ENCODE results near the gene MYCBP2.
"Not testable (repeated sequence)": the region's sequence is repeated elsewhere in the genome, so short reads cannot be mapped to it uniquely, and the experiment has no call there.

MYCBP2 gene

DNA sequence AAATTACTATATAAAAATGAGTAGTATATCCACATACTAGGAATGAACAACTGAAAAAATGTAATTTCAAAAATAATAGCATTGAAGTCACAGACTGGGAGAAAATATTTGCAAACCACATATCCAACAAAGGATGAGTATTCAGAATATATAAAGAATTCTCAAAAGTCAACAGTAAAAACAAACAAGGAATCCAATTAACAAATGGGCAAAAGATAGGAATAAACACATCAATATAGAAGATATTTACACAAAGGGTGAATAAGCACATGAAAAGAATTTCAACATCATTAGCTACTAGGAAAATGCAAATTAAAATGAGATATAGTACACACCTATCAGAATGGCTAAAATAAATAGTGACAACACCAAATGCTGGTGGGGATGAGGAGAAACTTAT is 37.0 kb downstream of the MYCBP2 start:
- no peak for DNase-seq

DNA sequence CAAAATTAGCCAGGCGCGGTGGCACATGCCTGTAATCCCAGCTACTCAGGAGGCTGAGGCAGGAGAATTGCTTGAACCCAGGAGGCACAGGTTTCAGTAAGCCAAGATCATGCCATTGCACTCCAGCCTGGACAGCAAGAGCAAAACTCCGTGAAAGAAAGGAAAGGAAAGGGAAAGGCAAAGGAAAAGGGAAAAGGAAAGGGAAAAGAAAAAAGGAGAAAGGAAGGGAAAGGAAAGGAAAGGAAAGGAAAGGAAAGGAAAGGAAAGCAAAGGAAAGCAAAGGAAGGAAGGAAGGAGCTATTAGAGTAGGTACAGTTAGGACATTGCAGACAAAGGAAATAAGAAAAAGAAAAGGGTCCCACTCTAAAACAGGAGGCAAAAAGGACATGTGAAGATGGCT is 41.3 kb downstream of the MYCBP2 start:
- not testable (repeated sequence) for DNase-seq

DNA sequence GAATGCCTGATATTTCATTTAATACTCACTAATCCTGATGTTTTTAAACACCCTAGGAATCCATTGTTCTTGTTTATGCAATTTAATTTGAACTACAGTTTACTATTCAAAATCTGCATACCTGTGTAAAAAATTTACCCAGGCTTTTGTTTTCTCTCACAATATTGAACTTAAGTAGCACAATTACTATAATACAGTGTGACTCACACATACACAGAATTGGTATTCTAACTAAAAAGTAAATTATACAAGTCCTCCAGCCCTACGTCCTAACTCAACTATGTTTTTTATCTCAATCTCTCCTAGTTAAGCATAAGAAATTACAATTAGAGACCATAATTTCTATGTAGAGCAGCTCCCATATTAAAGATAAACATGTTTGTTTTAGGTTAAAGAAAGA is 41.8 kb downstream of the MYCBP2 start:
- no peak for DNase-seq

DNA sequence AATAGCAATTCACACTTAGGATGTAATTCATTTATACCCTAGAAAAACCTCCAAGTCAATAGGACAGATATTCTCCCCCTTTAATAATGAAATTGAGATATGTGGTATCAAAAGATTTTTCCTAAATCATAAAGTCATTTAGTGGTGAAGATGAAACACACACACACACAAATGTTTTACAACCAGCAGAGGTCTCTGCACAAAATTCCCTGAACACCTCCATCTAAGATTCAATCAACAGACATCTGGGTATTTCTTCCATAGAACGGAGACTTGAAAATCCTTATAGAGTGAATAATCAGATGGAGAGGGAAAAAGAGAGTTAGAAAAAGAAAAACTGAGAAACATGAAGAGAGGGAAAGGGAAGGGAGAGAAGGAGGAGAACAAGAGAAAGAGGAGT is 52.8 kb downstream of the MYCBP2 start:
- no peak for DNase-seq

DNA sequence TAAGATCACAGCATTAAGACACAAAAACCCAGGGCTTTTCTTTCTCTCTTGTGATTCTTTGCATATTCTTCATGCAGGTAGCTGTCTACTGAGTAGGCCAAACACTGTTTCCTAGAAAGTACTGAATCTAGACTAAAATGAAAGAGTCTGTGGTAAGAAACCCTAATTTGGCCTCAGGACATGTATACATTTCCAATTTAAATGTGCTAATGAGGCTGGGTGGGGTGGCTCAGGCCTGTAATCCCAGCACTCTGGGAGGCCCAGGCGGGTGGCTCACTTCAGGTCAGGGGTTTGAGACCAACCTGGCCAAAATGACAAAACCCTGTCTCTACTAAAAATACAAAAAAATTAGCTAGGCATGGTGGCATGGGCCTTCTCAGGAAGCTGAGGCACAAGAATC is 57.8 kb downstream of the MYCBP2 start:
- no peak for DNase-seq

DNA sequence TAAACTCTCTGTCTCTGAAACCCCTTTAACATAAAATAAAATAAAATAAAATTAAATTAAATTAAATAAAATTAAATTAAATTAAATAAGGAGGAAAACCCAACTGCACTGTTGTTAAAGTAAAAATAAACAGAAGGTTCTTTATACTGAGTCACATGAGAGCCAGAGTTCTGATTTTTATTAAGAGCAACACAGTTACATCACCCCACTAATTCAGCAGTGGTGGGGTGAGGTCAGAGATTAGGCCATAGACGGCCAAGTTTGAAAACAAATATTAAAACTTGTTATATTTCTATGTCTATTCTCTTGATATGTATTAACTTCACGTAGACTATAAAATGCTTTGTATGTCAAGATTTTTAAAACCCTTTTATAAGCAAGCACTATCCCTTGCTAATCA is 59.5 kb downstream of the MYCBP2 start:
- DNase-seq: no peak

DNA sequence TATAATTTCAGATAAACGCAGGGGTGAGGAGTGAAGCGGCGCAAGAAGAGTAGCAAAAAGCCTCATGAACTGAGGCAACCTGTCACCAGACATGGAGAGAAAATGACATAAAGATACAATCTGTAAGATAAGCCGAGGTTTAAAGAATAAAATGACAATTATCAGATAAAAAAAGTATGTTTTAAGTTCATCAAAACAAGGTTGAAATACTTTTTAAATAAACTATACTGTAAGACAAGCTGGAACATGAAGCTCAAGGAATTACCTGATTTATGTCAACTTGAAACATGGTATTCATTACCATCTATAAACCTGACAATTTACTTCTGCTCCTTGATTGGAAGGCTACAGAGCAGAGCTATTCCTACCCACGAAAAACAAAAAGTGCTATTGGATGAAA is 61.6 kb downstream of the MYCBP2 start:
- DNase-seq: no peak

DNA sequence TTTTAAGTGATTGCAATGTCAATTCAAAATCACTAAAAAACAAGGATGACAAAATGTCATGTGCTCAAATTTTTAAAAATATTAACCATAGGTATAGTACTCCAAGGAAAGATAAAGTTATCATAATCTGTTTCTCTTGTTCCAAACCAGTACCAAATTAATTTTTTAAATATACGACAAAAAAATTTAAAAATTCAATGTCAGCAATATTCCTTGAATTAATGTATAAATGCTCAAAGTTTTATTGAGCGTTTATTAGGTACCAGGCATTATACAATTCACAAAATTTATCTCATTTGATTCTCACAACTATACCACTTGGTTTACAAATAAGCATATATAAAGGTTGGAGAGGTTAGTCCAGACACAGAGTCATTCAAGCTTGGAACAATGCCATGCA is 64.7 kb downstream of the MYCBP2 start:
- no peak for DNase-seq

DNA sequence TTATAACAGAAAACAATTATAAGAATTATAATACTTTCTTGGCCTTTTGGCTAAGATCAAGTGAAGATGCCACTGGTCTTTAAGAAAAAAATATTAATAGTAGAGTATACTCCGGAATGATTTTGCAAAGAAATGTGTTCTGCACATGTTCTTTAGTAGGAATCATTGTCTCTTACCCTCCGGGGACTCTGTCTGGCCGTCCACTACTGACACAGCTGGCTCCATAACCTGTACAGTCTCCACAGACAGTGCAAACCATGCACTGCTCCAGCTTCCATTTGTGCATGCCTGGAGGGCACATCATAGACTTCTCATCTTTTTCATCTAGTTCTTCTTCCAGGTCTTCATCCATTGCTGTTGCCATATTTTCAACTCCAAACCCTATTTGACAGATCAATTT is 75.9 kb downstream of the MYCBP2 start:
- DNase-seq: no peak

DNA sequence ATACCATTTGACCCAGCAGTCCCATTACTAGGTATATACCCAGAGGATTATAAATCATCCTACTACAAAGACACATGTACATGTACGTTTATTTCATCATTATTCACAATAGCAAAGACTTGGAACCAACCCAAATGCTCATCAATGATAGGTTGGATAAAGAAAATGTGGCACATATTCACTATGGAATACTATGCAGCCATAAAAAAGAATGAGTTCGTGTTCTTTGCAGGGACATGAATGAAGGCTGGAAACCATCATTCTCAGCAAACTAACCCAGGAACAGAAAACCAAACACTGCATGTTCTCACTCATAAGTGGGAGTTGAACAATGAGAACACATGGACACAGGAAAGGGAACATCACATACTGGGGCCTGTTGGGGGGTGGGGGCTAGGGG is 81.7 kb downstream of the MYCBP2 start:
- not testable (repeated sequence) for DNase-seq

DNA sequence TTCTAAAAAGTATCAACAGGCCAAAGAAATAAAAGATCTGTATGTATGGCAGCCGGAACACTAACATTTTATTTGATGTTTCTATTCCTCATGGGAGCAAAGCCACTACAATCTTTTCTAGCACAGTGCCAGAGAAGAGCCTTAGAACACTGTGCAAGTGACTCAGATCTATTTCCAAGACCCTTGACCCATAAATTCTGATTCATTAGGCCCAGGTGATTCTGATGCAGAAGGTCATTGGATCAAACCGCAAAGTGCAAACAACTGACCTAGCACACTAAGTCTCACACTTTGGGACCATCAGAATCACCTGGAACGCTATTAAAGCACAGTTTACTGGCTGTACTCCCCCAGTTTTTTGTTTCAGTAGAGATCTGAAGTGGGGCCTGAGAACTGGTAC is 87.6 kb downstream of the MYCBP2 start:
- DNase-seq: no peak

DNA sequence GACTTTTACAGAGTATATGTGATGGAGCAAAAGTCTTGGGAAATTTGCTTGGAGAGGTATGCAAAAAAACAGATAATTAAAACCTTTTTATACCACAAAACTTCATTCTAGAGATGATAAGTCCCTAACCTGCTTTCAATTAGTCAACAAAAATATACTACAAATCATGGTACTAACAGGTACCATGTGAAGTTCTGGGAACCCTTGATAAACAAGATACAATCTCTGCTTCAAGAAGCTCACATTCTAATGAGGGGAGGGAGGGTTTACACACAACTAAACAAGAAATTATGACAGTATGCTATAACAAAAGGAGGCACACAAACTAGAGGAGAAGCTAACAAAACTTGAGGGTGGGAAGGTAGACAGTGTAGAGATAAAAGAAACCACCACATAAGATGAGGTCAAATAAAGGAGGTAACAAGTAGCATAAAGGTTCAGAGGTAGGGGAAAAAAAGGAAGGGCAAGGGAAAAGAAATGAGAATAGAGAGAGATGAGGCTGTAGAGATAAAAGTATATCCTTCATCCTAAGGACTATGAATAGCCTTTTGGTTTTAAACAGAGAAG is 91.4 kb downstream of the MYCBP2 start:
- DNase-seq: no peak

DNA sequence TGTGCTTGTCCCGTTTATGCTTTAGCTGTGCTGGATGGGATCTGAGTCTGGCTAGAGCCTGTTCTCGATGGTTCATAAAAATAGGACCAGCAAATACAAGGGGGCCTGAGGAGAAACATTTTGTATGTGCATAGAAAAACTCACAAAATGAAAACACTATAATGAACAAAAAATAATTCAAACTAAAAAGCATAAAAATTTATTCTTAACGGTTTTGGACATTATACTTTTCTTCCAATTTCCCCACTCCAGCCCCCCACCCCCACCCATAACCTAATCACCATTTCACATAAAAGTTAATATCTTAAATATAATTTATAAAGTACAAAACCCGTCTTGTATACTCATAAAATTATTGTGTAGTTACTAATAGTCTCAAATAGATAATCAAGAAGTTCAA is 93.7 kb downstream of the MYCBP2 start:
- DNase-seq: no peak

DNA sequence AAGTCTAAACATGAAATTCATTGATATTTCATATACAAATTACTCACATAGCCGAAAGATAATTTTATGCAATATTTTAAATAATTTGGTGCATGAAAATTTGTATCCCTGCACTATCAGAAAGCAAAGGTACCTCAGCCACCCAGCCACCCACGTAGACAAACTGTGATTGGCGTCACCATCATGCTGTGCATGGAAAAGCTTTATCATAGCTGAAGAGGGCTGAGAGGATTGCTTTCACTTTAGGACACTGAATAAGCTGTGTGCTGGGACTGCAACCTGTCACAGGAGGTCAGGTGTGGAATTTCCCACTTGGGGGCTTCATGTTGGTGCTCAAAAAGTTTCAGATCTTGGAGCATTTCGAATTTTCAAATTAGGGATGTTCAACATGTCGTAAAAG is 96.3 kb downstream of the MYCBP2 start:
- no peak for DNase-seq

DNA sequence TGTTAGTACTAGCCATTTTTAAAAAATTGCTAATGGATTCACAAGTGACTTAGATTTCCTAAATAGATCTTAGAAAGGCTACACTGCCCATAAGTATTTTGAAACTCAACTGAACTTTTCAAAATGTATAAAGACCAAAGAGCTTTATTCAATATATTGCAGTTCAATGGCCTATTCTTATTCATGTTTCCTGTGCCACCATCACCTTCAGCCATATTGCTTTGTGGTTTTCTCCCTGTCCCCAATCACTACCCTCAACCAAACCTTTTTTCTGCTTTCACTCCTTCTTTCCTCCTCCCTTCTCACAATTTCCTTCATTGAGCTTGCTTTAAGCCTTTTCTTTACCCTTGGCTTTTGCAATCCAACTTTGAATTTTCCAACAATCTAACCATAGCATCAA is 100.9 kb downstream of the MYCBP2 start:
- DNase-seq: no peak

DNA sequence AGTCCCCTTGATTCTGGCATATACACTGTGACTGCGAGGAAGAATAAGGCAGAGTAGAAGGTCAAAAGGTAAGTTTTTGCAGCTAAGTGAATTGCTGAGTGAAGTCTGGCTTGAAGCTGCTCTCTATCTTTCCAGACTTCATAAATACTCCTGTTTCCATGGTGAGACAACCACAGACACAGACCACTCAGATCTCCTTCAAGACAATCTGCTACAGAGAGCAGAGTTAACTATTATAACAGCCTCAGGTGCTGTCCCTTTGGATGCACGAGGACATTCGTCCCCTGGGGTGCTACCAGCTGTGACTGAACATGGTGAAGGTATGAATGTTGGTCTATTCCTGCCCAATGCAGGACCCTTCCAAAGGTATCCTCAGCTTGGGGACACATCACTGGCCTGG is 104.0 kb downstream of the MYCBP2 start:
- DNase-seq: no peak

DNA sequence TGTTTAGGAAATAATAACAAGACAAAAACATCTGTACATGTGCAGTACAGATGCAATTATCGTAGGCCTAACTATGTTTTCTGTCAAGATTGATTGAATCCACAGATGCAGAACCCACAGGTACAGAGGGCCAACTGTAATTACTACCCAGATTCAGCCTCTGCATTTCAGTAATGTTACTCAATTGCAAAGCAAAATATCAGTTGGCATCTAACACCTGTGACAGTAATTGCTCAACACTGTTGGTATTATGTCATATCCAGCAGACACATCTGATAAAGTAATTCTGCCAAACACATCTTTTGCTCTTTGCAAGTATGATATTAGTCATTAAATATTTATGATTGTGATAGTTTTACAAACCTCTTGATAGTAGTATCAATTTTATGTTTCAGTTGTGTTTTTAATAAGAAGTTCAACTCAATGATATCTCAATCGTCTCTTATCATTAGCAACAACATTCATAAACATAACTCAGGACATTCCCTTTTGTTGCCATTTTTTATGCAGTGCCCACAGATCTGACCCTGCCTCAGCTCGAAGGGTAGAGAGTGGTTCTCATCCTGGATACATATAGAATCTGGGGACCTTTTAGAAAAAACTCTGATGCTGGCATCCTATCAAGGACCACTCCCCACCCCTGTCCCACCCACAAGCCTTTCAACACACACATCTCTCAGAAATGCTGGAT is 104.7 kb downstream of the MYCBP2 start:
- DNase-seq: no peak

DNA sequence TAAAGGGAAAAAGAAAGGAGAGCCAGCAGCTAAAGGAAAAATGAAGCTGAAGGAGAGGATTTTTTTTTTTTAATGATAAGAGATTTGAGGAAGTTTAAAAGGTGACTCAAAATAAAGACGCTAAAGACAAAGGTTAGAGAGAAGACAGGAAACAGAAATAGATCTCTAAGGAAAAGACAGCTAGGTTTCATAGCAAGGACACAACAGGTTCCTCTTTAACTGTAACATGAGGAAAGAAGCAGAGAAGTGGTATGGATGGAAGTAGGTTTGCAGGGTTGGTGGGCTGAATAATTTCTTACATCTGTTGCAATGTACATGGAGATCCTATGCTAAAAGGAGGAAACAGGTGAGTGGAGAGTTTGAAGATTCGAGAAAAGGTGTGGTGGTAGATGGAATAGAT is 107.5 kb downstream of the MYCBP2 start:
- no peak for DNase-seq

DNA sequence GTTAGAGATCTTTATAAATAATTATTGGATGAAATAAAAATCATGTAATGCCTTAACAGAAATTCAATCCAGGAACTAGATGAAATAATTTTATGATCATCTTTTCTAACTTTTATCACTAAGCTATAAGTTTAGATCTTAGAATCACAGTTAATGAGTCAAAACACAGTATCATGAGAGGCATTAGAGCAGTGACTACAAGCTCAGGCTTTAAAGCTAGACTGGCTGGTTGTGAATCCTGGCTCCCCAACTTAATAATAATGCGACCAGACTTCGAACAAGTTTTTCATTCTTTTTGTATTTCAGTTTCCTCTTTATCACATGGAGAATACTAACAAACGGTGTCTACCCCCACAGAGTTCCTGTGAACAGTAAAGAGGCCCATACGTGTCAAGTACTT is 108.6 kb downstream of the MYCBP2 start:
- DNase-seq: no peak

DNA sequence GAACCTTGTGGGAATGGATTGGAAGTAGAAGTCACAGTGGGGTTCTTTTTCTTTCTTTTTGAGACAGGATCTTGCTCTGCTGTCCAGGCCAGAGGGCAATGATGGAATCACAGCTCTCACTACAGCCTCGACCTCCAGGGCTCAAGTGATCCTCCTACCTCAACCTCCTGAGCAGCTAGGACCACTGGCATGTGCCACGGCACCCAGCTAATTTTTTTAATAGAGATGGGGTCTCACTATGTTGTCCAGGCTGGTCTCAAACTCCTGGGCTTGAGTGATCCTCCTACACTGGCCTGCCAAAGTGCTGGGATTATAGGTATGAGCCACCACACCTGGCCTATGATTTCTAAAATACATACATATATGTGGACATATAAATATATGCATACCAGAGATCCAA is 111.4 kb downstream of the MYCBP2 start:
- DNase-seq: no peak

DNA sequence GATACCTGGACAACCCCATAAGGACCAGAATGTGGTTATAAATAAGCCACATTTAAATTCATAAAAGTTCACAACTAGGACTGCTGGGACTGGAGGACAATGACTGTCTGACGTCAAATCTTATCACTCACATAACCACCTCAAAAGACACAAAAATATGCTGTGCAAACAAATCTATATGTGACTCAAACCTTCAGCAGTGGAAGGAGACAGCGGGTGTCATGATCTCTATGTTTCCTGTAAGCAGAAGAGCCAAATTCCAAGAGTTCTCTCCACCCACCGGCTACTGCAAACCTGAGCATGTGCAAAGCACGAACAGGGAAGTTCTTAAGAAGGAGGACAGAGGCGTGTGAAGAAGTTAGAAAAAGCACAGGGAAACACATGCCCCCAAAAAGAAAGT is 113.2 kb downstream of the MYCBP2 start:
- no peak for DNase-seq

DNA sequence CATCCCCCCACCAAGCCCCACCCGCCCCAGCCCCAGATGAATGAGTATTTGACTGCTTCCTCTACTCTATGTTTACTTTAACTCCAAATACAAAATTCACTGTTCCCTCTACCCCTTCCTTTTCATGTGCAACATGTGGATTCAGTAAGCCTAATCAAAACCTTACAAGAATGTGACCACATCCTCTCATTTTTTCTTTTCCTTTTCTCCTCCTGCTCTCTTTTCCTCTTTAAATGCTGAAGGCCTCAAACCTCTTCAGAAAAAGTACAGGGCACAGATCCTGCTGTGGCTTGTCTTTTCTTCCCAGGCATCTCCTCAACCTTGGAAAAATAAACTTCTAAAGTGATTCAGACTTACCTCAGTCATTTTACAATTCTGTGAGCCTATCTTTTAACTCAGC is 119.0 kb downstream of the MYCBP2 start:
- DNase-seq: no peak

DNA sequence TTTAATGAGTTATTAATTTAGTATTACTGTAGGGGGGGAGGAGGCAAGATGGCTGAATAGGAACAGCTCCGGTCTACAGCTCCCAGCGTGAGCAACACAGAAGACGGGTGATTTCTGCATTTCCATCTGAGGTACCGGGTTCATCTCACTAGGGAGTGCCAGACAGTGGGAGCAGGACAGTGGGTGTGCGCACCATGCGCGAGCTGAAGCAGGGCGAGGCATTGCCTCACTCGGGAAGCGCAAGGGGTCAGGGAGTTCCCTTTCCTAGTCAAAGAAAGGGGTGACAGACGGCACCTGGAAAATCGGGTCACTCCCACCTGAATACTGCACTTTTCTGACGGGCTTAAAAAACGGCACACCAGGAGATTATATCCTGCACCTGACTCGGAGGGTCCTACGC is 127.9 kb downstream of the MYCBP2 start:
- DNase-seq: not testable (repeated sequence)

DNA sequence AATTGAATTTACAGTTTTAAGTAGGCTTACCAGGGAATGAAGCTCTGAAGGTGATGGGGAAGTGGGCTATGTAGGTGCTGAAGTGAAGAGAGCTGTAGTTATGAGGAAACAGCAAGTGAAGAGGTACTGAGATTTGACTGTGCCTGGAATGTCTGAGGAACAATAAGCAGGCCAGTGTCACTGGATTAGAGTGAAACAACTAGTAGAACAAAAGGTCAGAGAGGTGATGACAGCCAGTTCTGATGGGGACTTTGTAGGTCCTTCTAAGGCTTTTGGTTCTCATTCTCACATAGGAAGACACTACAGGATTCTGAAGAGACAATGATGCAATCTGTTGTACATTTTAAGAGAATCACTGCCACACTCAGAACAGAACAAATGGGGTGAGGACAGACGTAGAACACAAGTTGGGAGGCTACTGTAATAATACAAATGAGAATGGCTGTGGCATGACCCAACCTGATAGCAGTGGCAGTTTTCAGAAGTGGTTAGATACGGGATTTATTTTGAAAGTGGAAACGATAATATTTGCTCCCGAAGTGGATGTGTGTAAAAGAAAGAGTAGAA is 130.8 kb downstream of the MYCBP2 start:
- DNase-seq: no peak

DNA sequence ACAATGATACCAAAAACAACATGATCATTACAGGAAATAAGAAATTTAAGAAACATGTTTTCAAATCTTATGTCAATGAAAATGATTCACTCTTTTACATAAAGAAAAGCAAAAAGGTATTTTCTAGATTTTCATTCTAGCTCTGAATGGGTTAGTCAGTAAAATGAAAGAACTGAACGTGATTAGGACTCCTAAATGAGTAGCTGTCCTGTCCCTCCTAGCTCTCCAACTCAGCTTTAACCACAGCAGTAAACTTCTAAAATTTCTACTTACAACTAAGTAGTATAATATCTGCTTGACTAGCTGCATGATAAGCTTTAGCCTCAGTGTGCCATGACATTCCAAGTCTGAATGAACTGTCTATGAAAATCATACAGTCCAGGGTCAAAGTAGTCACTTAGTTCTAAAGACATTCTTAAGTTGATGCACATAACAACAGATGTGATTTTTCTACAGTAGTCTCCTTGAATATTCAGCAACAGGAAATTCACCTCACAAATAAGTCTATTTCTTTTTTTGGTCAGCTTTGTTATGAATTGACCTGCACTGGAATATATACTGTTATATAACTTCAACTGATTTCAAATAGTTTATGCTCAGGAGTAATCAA is 136.4 kb downstream of the MYCBP2 start:
- DNase-seq: no peak
